GM12864 (cell line): ENCODE measurements around the gene DACH1.

Experiments
- DNase-seq: peaks from one replicate; pipeline ENCODE4 v3.0.0-alpha.2; 2011; ENCODE audit warnings: low read depth
- H3K4me3 ChIP-seq: 2 replicates; pipeline ENCODE4 v1.5.1; 2011; ENCODE audit warnings: mild to moderate bottlenecking, low read depth, low read length, control low read depth
- CTCF ChIP-seq: IDR thresholded peaks from 2 replicates; pipeline ENCODE4 v1.5.1; 2011; ENCODE audit warnings: low read depth, mild to moderate bottlenecking, moderate library complexity, low read length, control low read depth, inconsistent platforms; ENCODE audit errors: missing control alignments

Gene DACH1

DNA sequence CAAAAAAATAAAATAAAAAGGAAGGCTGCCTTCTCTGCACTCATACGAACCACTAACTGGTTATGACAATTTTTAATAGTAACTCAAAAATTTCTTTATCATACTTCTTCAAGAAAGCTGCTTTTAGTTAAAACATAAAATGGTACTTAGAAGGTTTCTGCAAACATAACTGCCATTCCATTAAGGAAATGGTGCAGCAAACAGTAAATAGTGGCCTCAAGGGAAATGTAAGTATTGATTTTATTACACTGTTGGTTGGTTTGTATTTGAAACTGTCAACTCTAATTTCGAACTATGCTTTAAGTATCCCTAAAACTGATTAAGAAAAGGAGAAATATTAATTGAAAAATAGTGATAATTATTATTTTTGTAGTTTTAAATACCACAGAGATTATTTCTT is 278.0 kb downstream of the DACH1 start:
- no peak for TF ChIP-seq CTCF
- no peak overlapping the region for H3K4me3 ChIP-seq
- no peak for DNase-seq

GRCh38 chr13:71587817-71588216 is 279.2 kb downstream of the DACH1 start:
- no peak for TF ChIP-seq CTCF
- no peak for DNase-seq
- no peak overlapping the region for H3K4me3 ChIP-seq

- no peak for TF ChIP-seq CTCF
- no peak overlapping the region for H3K4me3 ChIP-seq
- DNase-seq, result no peak
These were observed 279.8 kb downstream of the DACH1 start for GRCh38 chr13:71587193-71587592.

- no peak for DNase-seq
- no peak for TF ChIP-seq CTCF
- H3K4me3 ChIP-seq, result no peak overlapping the region
These were observed 283.4 kb downstream of the DACH1 start for GRCh38 chr13:71583581-71583980.

GRCh38 chr13:71580614-71581013 is 286.4 kb downstream of the DACH1 start:
- no peak for TF ChIP-seq CTCF
- DNase-seq, result no peak
- H3K4me3 ChIP-seq, result no peak overlapping the region

GRCh38 chr13:71578048-71578447 is 289.0 kb downstream of the DACH1 start:
- H3K4me3 ChIP-seq, result no peak overlapping the region
- no peak for DNase-seq
- no peak for TF ChIP-seq CTCF

DNA sequence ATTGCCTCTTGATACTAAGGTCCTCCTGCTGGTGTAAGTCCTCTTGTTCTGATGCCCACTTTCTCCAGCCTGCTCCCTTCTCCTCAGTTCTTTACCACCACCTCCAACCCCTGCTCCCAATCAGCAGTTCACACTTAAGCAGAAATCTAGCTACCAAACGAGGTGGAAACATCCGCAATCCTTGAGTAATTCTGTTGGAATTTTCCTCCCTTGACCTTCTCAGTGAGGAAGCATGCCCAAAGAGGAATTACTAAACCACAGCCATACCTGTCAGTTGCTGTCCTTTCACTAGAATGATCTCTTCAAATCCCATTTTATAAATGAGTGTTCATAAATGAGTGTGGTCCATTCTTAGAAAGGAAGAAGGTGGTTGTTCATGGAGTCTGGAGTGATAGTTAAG is 289.9 kb downstream of the DACH1 start:
- no peak for DNase-seq
- no peak for TF ChIP-seq CTCF
- H3K4me3 ChIP-seq, result no peak overlapping the region
